ENCODE results near the gene POU2F1. TPM values are rescaled to one million over a fixed set of nuclear protein-coding genes. Genes with fewer than 3 reads are reported as not detected.

Gene POU2F1
- polyA plus RNA-seq, 2 of the 4 experiments (the other 2 are of a cell fraction) = 2.9 to 9.4 TPM

DNA sequence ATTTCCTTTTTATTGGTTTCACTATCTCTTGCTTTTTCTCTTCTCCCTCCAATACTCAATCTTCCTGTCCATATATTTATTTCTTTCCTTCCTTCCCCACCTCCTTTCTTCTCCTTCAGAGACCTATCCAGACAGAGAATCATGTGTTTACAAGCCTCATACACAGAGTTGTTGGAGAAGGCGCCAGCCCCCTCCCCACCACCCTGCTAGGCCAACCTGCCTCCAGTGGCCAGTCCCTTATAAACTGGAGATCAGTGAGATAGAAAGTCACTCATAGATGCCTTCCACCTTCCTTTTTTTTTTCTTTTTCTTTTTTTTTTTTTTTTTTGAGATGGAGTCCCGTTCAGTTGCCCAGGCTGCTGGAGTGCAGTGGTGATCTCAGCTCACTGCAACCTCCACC is 244.3 kb downstream of the POU2F1 start:
- DNase-seq (ENCODE audit: low read depth in 1 of 2, low spot score in 1 of 2) (no peak), ATAC-seq (no peak), FAIRE-seq (no peak)
- no peak overlapping the region for H3K27ac ChIP-seq
- no peaks in the 10 kb centered on the region for H3K9me3 ChIP-seq
- WGBS (ENCODE audit: missing lambda C conversion rate) = 86% methylated on average over 2 of the region's 2 CpGs
- H3K4me3 ChIP-seq = no peak overlapping the region
- no peak for TF ChIP-seq CEBPB (IDR thresholded peaks at IDR 0.05)
- H3K4me1 ChIP-seq = peaks cover 9% of the 10 kb centered on the region
- H3K4me2 ChIP-seq = no peak overlapping the region
- ChIA-PET CTCF (interaction anchor here (1.2 to 2.4 kb wide), 2 partner anchors 23 to 69 kb away, joined by 4 to 11 read pairs; no protein-coding TSS in a partner anchor), POLR2A (interaction anchor here (1.8 kb wide), 1 partner anchor 10 kb away, joined by 9 read pairs; no protein-coding TSS in a partner anchor)

DNA sequence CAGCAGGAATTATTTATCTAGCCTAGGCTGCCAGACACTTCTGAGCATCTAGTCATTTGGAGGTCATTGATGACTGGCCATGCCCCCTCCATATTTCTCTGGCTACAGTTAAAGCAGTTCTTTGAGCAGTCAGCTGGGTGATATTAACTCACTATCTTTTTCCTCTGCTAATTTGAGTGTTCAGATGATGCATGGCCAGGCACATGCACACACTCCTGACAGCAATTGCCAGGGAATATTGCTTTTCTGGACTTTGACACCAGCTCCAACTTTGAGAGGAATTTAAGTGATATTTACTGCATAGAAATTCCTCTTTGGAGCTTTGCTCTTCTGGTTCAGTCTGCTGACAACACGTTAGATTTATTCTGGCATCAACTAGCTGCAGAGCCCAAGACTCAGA is 245.1 kb downstream of the POU2F1 start:
- H3K4me1 ChIP-seq = peaks cover 9% of the 10 kb centered on the region
- DNase-seq (ENCODE audit: low read depth in 1 of 2, low spot score in 1 of 2) = no peak
- no peak for ATAC-seq
- 89% methylated on average over 1 of the region's 1 CpG for WGBS (ENCODE audit: missing lambda C conversion rate)
- FAIRE-seq = no peak
- CTCF ChIA-PET = interaction anchor here (1.0 to 2.4 kb wide), 3 partner anchors 23 to 222 kb away, joined by 4 to 11 read pairs (median 4); no protein-coding TSS in a partner anchor
- H3K9me3 ChIP-seq = no peaks in the 10 kb centered on the region
- H3K4me2 ChIP-seq = no peak overlapping the region
- no peak overlapping the region for H3K27ac ChIP-seq
- TF ChIP-seq FOSL2 (IDR thresholded peaks at IDR 0.05) = no peak
- no peak for TF ChIP-seq FOSL2 (CRISPR knock-in tag; IDR thresholded peaks at IDR 0.05)
- TF ChIP-seq KDM5A (IDR thresholded peaks at IDR 0.05) = no peak
- no peak for TF ChIP-seq HOXB13 (CRISPR knock-in tag; IDR thresholded peaks at IDR 0.05; ENCODE audit: low read depth)
- no peak for TF ChIP-seq NPAS2 (CRISPR knock-in tag; IDR thresholded peaks at IDR 0.05; ENCODE audit: borderline replicate concordance)
- no peak for TF ChIP-seq MAFK (IDR thresholded peaks at IDR 0.05; ENCODE audit: partially characterized antibody)
- no peak for TF ChIP-seq CHD4 (IDR thresholded peaks at IDR 0.05; ENCODE audit: borderline replicate concordance)
- TF ChIP-seq, protein P1, sequence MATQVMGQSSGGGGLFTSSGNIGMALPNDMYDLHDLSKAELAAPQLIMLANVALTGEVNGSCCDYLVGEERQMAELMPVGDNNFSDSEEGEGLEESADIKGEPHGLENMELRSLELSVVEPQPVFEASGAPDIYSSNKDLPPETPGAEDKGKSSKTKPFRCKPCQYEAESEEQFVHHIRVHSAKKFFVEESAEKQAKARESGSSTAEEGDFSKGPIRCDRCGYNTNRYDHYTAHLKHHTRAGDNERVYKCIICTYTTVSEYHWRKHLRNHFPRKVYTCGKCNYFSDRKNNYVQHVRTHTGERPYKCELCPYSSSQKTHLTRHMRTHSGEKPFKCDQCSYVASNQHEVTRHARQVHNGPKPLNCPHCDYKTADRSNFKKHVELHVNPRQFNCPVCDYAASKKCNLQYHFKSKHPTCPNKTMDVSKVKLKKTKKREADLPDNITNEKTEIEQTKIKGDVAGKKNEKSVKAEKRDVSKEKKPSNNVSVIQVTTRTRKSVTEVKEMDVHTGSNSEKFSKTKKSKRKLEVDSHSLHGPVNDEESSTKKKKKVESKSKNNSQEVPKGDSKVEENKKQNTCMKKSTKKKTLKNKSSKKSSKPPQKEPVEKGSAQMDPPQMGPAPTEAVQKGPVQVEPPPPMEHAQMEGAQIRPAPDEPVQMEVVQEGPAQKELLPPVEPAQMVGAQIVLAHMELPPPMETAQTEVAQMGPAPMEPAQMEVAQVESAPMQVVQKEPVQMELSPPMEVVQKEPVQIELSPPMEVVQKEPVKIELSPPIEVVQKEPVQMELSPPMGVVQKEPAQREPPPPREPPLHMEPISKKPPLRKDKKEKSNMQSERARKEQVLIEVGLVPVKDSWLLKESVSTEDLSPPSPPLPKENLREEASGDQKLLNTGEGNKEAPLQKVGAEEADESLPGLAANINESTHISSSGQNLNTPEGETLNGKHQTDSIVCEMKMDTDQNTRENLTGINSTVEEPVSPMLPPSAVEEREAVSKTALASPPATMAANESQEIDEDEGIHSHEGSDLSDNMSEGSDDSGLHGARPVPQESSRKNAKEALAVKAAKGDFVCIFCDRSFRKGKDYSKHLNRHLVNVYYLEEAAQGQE (IDR thresholded peaks at IDR 0.05) = no peak
- TF ChIP-seq KDM1A (IDR thresholded peaks at IDR 0.05; ENCODE audit: low read depth) = no peak
- TF ChIP-seq FOSB (CRISPR knock-in tag; IDR thresholded peaks at IDR 0.05) = no peak
- TF ChIP-seq HDAC2 (IDR thresholded peaks at IDR 0.05) = no peak
- H3K4me3 ChIP-seq = no peak overlapping the region
- POLR2A ChIA-PET = interaction anchor here (0.6 to 1.8 kb wide), 2 partner anchors 11 to 245 kb away, joined by 4 to 9 read pairs; partner anchors contain the start of gene POU2F1

- WGBS (ENCODE audit: missing lambda C conversion rate) = 63% methylated on average over 15 of the region's 15 CpGs
- CTCF ChIA-PET = interaction anchor here (1.0 to 1.9 kb wide), 3 partner anchors 26 to 407 kb away, joined by 3 to 9 read pairs (median 3); no protein-coding TSS in a partner anchor
- no peak for TF ChIP-seq JUN (IDR thresholded peaks at IDR 0.05)
- TF ChIP-seq ZSCAN20 (CRISPR knock-in tag; IDR thresholded peaks at IDR 0.05) = no peak
- TF ChIP-seq, protein P2, sequence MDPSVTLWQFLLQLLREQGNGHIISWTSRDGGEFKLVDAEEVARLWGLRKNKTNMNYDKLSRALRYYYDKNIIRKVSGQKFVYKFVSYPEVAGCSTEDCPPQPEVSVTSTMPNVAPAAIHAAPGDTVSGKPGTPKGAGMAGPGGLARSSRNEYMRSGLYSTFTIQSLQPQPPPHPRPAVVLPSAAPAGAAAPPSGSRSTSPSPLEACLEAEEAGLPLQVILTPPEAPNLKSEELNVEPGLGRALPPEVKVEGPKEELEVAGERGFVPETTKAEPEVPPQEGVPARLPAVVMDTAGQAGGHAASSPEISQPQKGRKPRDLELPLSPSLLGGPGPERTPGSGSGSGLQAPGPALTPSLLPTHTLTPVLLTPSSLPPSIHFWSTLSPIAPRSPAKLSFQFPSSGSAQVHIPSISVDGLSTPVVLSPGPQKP (IDR thresholded peaks at IDR 0.05; ENCODE audit: low read depth, low read length) = no peak
- no peak for TF ChIP-seq ESRRA (IDR thresholded peaks at IDR 0.05; ENCODE audit: borderline replicate concordance, low read length)
- no peak for TF ChIP-seq KDM1A (IDR thresholded peaks at IDR 0.05; ENCODE audit: low read depth)
- Histone ChIP-seq H3K4me3 (no peak overlapping the region), H3K27ac (0 out of 6 replicates have a peak overlapping the region, but pooled peaks of 1 of the 2 experiments have one; percentile 2), H3K9me3 (no peaks in the 10 kb centered on the region), H3K4me1 (peaks cover 9% of the 10 kb centered on the region), H3K4me2 (peak overlapping the region; percentile 53)
- FAIRE-seq (no peak), DNase-seq (ENCODE audit: low read depth in 1 of 2, low spot score in 1 of 2) (peak in 1 of 2 experiments; percentile 17), ATAC-seq (peak in 1 of 2 experiments; percentile 88; a peak in 3 of 6 replicates)
- POLR2A ChIA-PET = no interaction called here
Observed at GRCh38 chr1:167467126-167467710, 246.5 kb downstream of the POU2F1 start.

Data from A549 (cell line).